DOHH2 (cell line): ENCODE results near the gene ARIH2.

Experiments
- EZH2phosphoT487 ChIP-seq: fragments of 200-600 bp; sonication (generic); IDR thresholded peaks from 2 replicates; pipeline ENCODE4 v1.6.1; 2017; ENCODE audit warnings: borderline replicate concordance, mild to moderate bottlenecking, antibody characterized with exemption, low read length, moderate library complexity, mixed read lengths
- TF ChIP-seq, protein P1 (sequence below): fragments of 200-600 bp; sonication (generic); IDR thresholded peaks from one replicate; pipeline ENCODE4 v1.5.1; 2014; ENCODE audit warnings: antibody characterized with exemption, mild to moderate bottlenecking, low read depth, low read length; ENCODE audit not compliant: poor library complexity, severe bottlenecking

DNA sequence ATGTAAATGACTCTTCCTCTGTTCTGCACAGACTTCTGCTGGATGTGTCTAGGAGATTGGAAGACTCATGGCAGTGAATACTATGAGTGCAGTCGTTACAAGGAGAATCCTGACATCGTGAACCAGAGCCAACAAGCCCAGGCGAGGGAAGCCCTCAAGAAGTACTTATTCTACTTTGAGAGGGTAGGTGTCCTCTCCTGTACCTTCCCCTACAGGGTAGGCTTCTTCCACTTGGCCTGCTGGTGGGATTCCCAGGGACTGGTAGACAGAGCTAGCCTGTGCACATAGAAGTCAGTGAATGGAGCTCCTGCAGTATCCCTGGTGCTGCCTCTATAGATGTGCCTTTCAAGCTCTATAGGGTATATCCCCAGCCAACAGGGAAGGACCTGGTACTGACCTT is 60.8 kb downstream of the ARIH2 start:
- TF ChIP-seq, protein P1, sequence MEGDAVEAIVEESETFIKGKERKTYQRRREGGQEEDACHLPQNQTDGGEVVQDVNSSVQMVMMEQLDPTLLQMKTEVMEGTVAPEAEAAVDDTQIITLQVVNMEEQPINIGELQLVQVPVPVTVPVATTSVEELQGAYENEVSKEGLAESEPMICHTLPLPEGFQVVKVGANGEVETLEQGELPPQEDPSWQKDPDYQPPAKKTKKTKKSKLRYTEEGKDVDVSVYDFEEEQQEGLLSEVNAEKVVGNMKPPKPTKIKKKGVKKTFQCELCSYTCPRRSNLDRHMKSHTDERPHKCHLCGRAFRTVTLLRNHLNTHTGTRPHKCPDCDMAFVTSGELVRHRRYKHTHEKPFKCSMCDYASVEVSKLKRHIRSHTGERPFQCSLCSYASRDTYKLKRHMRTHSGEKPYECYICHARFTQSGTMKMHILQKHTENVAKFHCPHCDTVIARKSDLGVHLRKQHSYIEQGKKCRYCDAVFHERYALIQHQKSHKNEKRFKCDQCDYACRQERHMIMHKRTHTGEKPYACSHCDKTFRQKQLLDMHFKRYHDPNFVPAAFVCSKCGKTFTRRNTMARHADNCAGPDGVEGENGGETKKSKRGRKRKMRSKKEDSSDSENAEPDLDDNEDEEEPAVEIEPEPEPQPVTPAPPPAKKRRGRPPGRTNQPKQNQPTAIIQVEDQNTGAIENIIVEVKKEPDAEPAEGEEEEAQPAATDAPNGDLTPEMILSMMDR = no peak
- no peak for TF ChIP-seq EZH2phosphoT487
